Thyroid gland (tissue), 4 donors: ENCODE measurements around the gene SYCP1. TPM values are rescaled to one million over a fixed set of nuclear protein-coding genes. Genes with fewer than 3 reads are reported as not detected.
"Not testable (repeated sequence)": the region's sequence is repeated elsewhere in the genome, so short reads cannot be mapped to it uniquely, and the experiment has no call there.

ENCODE experiments used
- DNase-seq, 2 donors: peaks; one replicate each; pipeline ENCODE4 v3.0.0-alpha.2; 2019
- H3K27ac ChIP-seq, 3 donors: fragments of 200-600 bp; sonication (generic); 1 replicate in 2 of 3; 2 replicates in 1 of 3; pipeline ENCODE4 v1.5.1; 2016 to 2019; ENCODE audit warnings: mild to moderate bottlenecking in 1 of 3, moderate library complexity in 1 of 3
- H3K27me3 ChIP-seq: fragments of 200-600 bp; sonication (generic); one replicate; pipeline ENCODE4 v1.5.1; 2019
- H3K36me3 ChIP-seq, 2 donors: fragments of 200-600 bp; sonication (generic); one replicate each; pipeline ENCODE4 v1.5.1; 2016 to 2019
- H3K4me1 ChIP-seq, 2 donors: fragments of 200-600 bp; sonication (generic); one replicate each; pipeline ENCODE4 v1.5.1; 2017 to 2019
- H3K4me3 ChIP-seq, 3 donors: fragments of 200-600 bp; sonication (generic); replicated peaks in 1 of 3; 1 replicate in 2 of 3; 2 replicates in 1 of 3; pipeline ENCODE4 v1.5.1; 2016; ENCODE audit warnings: mild to moderate bottlenecking in 1 of 3
- H3K9me3 ChIP-seq: fragments of 200-600 bp; sonication (generic); one replicate; pipeline ENCODE4 v1.5.1; 2017
- POLR2A ChIP-seq, 2 donors: fragments of 450-650 bp; IDR thresholded peaks; one replicate each; pipeline ENCODE4 v1.6.1; 2017; ENCODE audit warnings: antibody characterized with exemption in 2 of 2, mild to moderate bottlenecking in 2 of 2, moderate library complexity in 1 of 2
- WGBS, 2 donors: methylation state at CpG; one replicate each; pipeline ENCODE4 v1.1.5; 2017; 5-methylcytosine and 5-hydroxymethylcytosine counted together
- intact Hi-C: fragments of 100-400 bp; cut with DNase I; formaldehyde crosslinking; loops from one replicate; pipeline ENCODE4 v1.15.1; 2023
- total RNA-seq, 4 donors: library from RNA; depleted of rRNA; stranded (reverse); fragments of >200 nt; gene quantifications; one replicate each; pipeline ENCODE4 v1.2.3, GENCODE V29; 2016
- TF ChIP-seq, protein P1 (sequence below), 6 experiments: fragments of 200-600 bp in 3 of 6; fragments of 450-650 bp in 3 of 6; sonication (generic) in 3 of 6; IDR thresholded peaks; one replicate each; pipeline ENCODE4 v1.5.1; 2016 to 2019; ENCODE audit warnings: antibody characterized with exemption in 6 of 6, mild to moderate bottlenecking in 2 of 6, inconsistent platforms in 1 of 6, moderate library complexity in 1 of 6

Gene SYCP1
- total RNA-seq, 4 donors from 2014 or later, result 0.13 TPM; not detected in 3

DNA sequence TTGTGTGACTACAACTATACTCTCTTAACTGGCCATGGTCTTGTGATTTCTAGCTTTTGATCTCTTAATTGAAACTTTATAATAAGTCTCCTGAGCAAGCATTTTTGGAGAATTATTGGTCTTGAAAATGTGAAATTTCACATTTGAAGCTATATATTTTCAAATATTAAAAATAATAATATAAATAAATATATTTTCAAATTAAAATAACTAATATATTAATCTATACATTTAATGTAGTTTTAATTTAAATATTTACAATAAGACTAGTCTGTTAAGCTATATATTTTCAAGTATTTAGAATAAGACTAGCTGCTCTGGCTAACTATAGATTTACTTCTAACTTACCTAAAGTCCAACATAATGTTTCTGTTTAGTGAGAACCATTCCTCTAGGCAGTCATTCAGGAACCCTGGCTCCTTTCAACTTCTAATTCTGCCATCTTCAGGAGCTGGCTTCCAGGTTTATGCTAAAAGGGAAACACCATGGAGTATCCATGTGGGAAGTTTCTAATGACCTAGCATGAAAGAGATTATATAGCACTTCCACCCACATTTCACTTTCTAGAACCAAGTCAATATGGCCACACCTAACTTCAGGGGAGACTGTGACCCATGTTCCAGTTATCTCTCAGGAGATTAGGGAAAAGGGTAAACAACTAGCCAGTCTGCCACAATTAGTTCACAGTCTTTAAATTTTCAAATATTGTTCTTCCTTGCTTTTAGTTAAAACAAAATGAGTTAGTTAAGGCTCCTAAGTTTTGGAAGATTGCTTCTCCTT is 143.0 kb downstream of the SYCP1 start:
- no peak for DNase-seq
- Histone ChIP-seq H3K9me3 (no peaks in the 10 kb centered on the region), H3K27me3 (no peaks in the 10 kb centered on the region), H3K4me3 (no peak overlapping the region), H3K4me1 (no peaks in the 10 kb centered on the region), H3K36me3 (no peaks in the 10 kb centered on the region), H3K27ac (no peak overlapping the region)
- TF ChIP-seq, protein P1, sequence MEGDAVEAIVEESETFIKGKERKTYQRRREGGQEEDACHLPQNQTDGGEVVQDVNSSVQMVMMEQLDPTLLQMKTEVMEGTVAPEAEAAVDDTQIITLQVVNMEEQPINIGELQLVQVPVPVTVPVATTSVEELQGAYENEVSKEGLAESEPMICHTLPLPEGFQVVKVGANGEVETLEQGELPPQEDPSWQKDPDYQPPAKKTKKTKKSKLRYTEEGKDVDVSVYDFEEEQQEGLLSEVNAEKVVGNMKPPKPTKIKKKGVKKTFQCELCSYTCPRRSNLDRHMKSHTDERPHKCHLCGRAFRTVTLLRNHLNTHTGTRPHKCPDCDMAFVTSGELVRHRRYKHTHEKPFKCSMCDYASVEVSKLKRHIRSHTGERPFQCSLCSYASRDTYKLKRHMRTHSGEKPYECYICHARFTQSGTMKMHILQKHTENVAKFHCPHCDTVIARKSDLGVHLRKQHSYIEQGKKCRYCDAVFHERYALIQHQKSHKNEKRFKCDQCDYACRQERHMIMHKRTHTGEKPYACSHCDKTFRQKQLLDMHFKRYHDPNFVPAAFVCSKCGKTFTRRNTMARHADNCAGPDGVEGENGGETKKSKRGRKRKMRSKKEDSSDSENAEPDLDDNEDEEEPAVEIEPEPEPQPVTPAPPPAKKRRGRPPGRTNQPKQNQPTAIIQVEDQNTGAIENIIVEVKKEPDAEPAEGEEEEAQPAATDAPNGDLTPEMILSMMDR (IDR thresholded peaks at IDR 0.05), result no peak
- no peak for TF ChIP-seq POLR2A (IDR thresholded peaks at IDR 0.05)
- intact Hi-C loops, result no loop called here

DNA sequence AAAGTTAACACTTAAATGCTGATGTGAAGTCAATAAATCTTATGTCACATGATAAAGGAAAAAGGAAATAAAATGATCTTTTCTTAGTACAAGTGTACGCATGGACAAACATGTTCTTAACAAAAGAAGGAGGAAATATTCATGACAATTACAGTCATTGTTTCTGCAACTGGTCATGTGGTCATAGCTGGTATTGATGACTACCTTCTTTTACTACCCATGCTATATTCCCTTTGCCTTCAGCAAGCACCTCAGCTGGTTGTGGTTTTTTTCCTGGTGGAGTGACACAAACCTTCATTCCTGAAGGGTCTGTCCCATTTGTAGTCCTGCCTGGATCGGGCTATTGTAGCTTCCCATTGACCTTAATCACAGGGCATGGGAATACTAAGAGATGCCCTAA is 151.5 kb downstream of the SYCP1 start:
- WGBS, 2 donors, result 88 to 92% methylated on average over 2 of the region's 2 CpGs
- no peaks in the 10 kb centered on the region for H3K36me3 ChIP-seq
- no peak overlapping the region for H3K4me3 ChIP-seq
- H3K27me3 ChIP-seq, result no peaks in the 10 kb centered on the region
- H3K9me3 ChIP-seq, result no peaks in the 10 kb centered on the region
- H3K27ac ChIP-seq, result no peak overlapping the region
- DNase-seq, result no peak
- intact Hi-C loops, result no loop called here
- TF ChIP-seq, protein P1 (IDR thresholded peaks at IDR 0.05), result no peak
- no peak for TF ChIP-seq POLR2A (IDR thresholded peaks at IDR 0.05)
- no peaks in the 10 kb centered on the region for H3K4me1 ChIP-seq

DNA sequence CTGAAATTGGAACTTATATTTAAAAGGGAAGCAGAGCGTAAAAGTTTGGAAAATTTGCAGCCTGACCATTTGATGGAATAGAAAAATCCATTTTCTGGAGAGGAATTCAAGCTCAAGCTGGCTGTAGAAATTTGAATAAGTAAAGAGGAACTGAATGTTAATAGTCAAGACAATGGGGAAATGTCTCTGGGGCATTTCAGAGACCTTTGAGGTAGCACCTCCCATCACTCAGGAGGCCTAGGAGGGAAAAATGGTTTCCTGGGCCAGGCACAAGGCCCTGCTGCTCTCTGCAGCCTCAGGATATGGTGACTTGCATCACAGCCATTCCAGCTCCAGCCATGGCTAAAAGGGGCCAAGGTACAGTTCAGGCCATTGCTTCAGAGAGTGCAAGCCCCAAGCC is 157.3 kb downstream of the SYCP1 start:
- DNase-seq, result no peak
- H3K27me3 ChIP-seq, result no peaks in the 10 kb centered on the region
- 94% methylated on average over 1 of the region's 1 CpG for WGBS, 2 donors
- no peaks in the 10 kb centered on the region for H3K9me3 ChIP-seq
- no peak overlapping the region for H3K4me3 ChIP-seq
- no peak overlapping the region for H3K27ac ChIP-seq
- no peak for TF ChIP-seq POLR2A (IDR thresholded peaks at IDR 0.05)
- TF ChIP-seq, protein P1 (IDR thresholded peaks at IDR 0.05), result no peak
- H3K36me3 ChIP-seq, result no peaks in the 10 kb centered on the region
- intact Hi-C loops, result no loop called here
- H3K4me1 ChIP-seq, result no peaks in the 10 kb centered on the region

DNA sequence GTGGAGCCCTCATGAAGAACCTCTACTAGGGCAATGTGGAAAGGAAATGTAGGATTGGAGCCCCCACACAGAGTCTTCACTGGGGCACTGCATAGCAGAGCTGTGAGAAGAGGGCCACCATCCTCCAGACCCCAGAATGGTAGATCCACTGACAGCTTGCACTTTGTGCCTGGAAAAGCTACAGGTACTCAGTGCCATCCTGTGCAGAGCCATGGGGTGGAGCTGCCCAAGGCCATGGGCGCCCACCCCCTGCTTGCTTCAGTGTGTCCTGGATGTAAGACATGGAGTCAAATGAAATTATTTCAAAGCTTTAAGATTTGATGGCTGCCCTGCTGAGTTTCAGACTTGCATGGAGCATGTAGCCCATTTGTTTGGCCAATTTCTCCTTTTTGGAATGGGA is 157.8 kb downstream of the SYCP1 start:
- Histone ChIP-seq H3K4me1 (no peaks in the 10 kb centered on the region), H3K36me3 (no peaks in the 10 kb centered on the region), H3K27ac (no peak overlapping the region), H3K27me3 (no peaks in the 10 kb centered on the region), H3K9me3 (no peaks in the 10 kb centered on the region), H3K4me3 (no peak overlapping the region)
- TF ChIP-seq, protein P1 (IDR thresholded peaks at IDR 0.05), result no peak
- TF ChIP-seq POLR2A (IDR thresholded peaks at IDR 0.05), result no peak
- 81% methylated on average over 1 of the region's 1 CpG; no CpG with 5 or more reads in 1 of the 2 donors for WGBS, 2 donors
- intact Hi-C loops, result no loop called here
- DNase-seq, result no peak

DNA sequence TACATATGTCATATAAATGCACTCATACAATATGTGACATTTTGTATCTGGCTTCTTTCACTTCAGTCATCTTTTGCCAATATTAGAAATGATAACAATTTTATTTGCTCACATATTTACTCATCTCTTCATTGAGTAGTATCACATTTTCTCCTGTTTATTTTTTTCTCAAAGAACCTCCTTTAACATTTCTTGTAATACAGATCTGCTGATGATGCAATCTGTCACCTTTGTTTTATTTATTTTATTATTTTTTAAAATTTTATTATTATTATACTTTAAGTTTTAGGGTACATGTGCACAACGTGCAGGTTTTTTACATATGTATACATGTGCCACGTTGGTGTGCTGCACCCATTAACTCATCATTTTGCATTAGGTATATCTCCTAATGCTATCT is 159.1 kb downstream of the SYCP1 start:
- no peaks in the 10 kb centered on the region for H3K4me1 ChIP-seq
- H3K27ac ChIP-seq, result no peak overlapping the region
- H3K27me3 ChIP-seq, result no peaks in the 10 kb centered on the region
- intact Hi-C loops, result no loop called here
- DNase-seq, result no peak
- H3K9me3 ChIP-seq, result no peaks in the 10 kb centered on the region
- no peak for TF ChIP-seq POLR2A (IDR thresholded peaks at IDR 0.05)
- H3K36me3 ChIP-seq, result no peaks in the 10 kb centered on the region
- WGBS, 2 donors, result 94 to 95% methylated on average over 2 of the region's 2 CpGs
- H3K4me3 ChIP-seq, result no peak overlapping the region

DNA sequence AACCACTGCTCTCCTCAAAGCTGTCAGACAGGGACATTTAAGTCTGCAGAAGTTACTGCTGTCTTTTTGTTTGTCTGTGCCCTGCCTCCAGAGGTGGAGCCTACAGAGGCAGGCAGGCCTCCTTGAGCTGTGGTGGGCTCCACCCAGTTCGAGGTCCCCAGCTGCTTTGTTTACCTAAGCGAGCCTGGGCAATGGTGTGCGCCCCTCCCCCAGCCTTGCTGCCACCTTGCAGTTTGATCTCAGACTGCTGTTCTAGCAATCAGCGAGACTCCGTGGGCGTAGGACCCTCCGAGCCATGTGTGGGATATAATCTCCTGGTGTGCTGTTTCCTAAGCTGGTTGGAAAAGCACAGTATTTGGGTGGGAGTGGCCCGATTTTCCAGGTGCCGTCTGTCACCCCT is 164.9 kb downstream of the SYCP1 start:
- intact Hi-C loops, H3K27me3 ChIP-seq, H3K27ac ChIP-seq, H3K36me3 ChIP-seq, DNase-seq, H3K4me3 ChIP-seq, H3K9me3 ChIP-seq, H3K4me1 ChIP-seq: not testable (repeated sequence)
- 91 to 92% methylated on average over 9 of the region's 9 CpGs for WGBS, 2 donors
